ENCODE data around the gene UROS. TPM values are rescaled to one million over a fixed set of nuclear protein-coding genes. Genes with fewer than 3 reads are reported as not detected.

Gene UROS
- total and polyA plus RNA-seq, 2 of the 4 experiments (the other 2 are of a cell fraction): 48.7 to 56.5 TPM

DNA sequence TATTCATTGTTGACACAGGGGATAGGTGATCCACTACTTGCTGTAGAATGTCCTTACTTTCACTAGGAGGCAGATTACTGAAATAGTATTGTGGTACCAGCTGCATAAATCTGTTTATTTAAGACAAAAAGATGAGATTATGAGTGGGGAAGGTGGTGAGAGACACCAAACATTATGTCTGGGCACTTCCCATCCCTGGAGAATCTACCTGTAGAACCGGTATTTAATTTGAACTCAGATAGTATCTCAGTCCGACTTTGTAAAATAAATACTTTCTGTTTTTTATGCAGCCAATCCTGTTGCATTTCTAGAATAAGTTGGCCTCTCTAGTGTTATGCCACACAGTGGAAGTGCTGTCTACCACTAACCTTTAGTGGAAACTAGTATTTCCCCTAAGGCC, 13.7 kb upstream of the UROS start:
- Histone ChIP-seq H3K4me2 (ENCODE audit: low read depth, low read length) (no peak overlapping the region), H2BK15ac (ENCODE audit: low read depth, low read length) (no peak overlapping the region), H3K14ac (replicated peaks; ENCODE audit: low read depth, low read length) (no peak overlapping the region), H2AK9ac (replicated peaks; ENCODE audit: low read depth, low read length, poor library complexity) (no peak overlapping the region), H3K18ac (ENCODE audit: low read depth, low read length) (no peak overlapping the region), H3K4me1 (ENCODE audit: control insufficient read depth, insufficient read depth, low read length) (peaks cover 2% of the 10 kb centered on the region), H3K9me1 (ENCODE audit: insufficient read depth, low read length) (peaks cover 6% of the 10 kb centered on the region; the same call in 1 of the 2 replicates), H3K4ac (ENCODE audit: low read depth, low read length) (no peak overlapping the region), H4K20me1 (ENCODE audit: insufficient read depth, low read length) (peaks cover 4% of the 10 kb centered on the region; the same call in 1 of the 2 replicates), H3K79me1 (ENCODE audit: low read depth in 1 of 2, low read length in 2 of 2) (peaks cover 3 to 5% of the 10 kb centered on the region in 2 experiments; a peak in 3 of 4 replicates), H3K4me3 (ENCODE audit: insufficient read depth, low read depth, low read length) (no peak overlapping the region), H3K36me3 (ENCODE audit: control insufficient read depth, insufficient read depth, low read length) (peaks cover 54% of the 10 kb centered on the region), H4K91ac (ENCODE audit: insufficient read depth, low read depth, low read length) (no peak overlapping the region), H3K9ac (ENCODE audit: low read depth, low read length) (no peak overlapping the region), H3K27ac (ENCODE audit: insufficient read depth, low read length) (no peak overlapping the region), H2AK5ac (ENCODE audit: low read depth, low read length) (no peak overlapping the region), H3K9me3 (ENCODE audit: control insufficient read depth, insufficient read depth, low read length) (no peaks in the 10 kb centered on the region), H2BK120ac (ENCODE audit: low read depth, low read length) (no peak overlapping the region), H2BK5ac (ENCODE audit: low read depth, low read length, poor library complexity, severe bottlenecking) (no peak overlapping the region), H3K27me3 (ENCODE audit: control insufficient read depth, insufficient read depth, low read length) (no peaks in the 10 kb centered on the region), H3K56ac (ENCODE audit: extremely low read depth, insufficient read depth, low read length) (no peak overlapping the region), H2BK20ac (ENCODE audit: low read depth, low read length) (no peak overlapping the region), H4K8ac (ENCODE audit: low read depth in 2 of 2, low read length in 2 of 2) (no peak overlapping the region), H2AFZ (replicated peaks; ENCODE audit: low read length, poor library complexity) (no peak overlapping the region), H4K5ac (ENCODE audit: low read depth, low read length) (no peak overlapping the region), H3K23ac (ENCODE audit: low read depth, low read length) (no peak overlapping the region)
- BruUV-seq (replicated peaks): no TSS peak
- in situ Hi-C loops (cut with MboI; ENCODE audit: low sequenced_read_pairs) (no loop called here), intact Hi-C loops (cut with micrococcal nuclease) (no loop called here), dilution Hi-C loops (cut with HindIII; ENCODE audit: low sequenced_read_pairs, unreplicated experiment) (no loop called here)
- TF ChIP-seq, protein P1, sequence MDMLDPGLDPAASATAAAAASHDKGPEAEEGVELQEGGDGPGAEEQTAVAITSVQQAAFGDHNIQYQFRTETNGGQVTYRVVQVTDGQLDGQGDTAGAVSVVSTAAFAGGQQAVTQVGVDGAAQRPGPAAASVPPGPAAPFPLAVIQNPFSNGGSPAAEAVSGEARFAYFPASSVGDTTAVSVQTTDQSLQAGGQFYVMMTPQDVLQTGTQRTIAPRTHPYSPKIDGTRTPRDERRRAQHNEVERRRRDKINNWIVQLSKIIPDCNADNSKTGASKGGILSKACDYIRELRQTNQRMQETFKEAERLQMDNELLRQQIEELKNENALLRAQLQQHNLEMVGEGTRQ (IDR thresholded peaks at IDR 0.05; ENCODE audit: low read depth, low read length): no peak
- TF ChIP-seq RAD21 (IDR thresholded peaks at IDR 0.05; ENCODE audit: low read length) (no peak), POLR2A (IDR thresholded peaks at IDR 0.05; ENCODE audit: low read depth, low read length) (no peak), BHLHE40 (IDR thresholded peaks at IDR 0.05; ENCODE audit: low read depth, low read length) (no peak)
- ATAC-seq (ENCODE audit: low read depth) (no peak), DNase-seq (no peak)
- POLR2A ChIA-PET (ENCODE audit: unreplicated experiment): no interaction called here
- CTCF ChIA-PET: no interaction called here
- no CpG with 5 or more reads among the region's 2 CpGs for WGBS, 2 experiments (ENCODE audit: extremely low coverage in 2 of 2, insufficient read length in 1 of 2)

Measured in IMR-90 (cell line).